GM23338 (cell line): Measurements from ENCODE around the gene NOD1. TPM values are rescaled to one million over a fixed set of nuclear protein-coding genes. Genes with fewer than 3 reads are reported as not detected.

ENCODE experiments used
- ATAC-seq: fragments of 200-7000 bp; cut with Tn5 transposase; 3 replicates; pipeline ENCODE4 v1.9.1; 2020
- DNase-seq: peaks from one replicate; pipeline ENCODE4 v3.0.0-alpha.2; 2015; ENCODE audit warnings: low spot score
- H2AFZ ChIP-seq: fragments of 200-600 bp; sonication (generic); 2 replicates; pipeline ENCODE4 v1.8.0; 2016; ENCODE audit warnings: antibody characterized with exemption, mild to moderate bottlenecking, moderate library complexity
- H3F3A ChIP-seq: fragments of 200-600 bp; sonication (generic); replicated peaks from 2 replicates; pipeline ENCODE4 v1.8.0; 2017; ENCODE audit warnings: antibody characterized with exemption, mixed run types, low read depth
- H3K27ac ChIP-seq: fragments of 200-600 bp; sonication (generic); 2 replicates; pipeline ENCODE4 v1.6.1; 2016; ENCODE audit warnings: low read depth
- H3K27me3 ChIP-seq: fragments of 200-600 bp; sonication (generic); 2 replicates; pipeline ENCODE4 v1.8.0; 2016; ENCODE audit warnings: mild to moderate bottlenecking, mixed run types, moderate library complexity; ENCODE audit not compliant: insufficient read depth
- H3K36me3 ChIP-seq: fragments of 200-600 bp; sonication (generic); 2 replicates; pipeline ENCODE4 v1.8.0; 2016; ENCODE audit warnings: mild to moderate bottlenecking; ENCODE audit not compliant: insufficient read depth
- H3K4me1 ChIP-seq: fragments of 200-600 bp; sonication (generic); 2 replicates; pipeline ENCODE4 v1.8.0; 2016; ENCODE audit warnings: mild to moderate bottlenecking, moderate library complexity; ENCODE audit not compliant: insufficient read depth
- H3K4me2 ChIP-seq: fragments of 200-600 bp; sonication (generic); 2 replicates; pipeline ENCODE4 v1.7.1; 2017; ENCODE audit warnings: mixed run types
- H3K4me3 ChIP-seq: fragments of 200-600 bp; sonication (generic); 2 replicates; pipeline ENCODE4 v1.6.1; 2016; ENCODE audit warnings: mixed run types
- H3K79me2 ChIP-seq: fragments of 200-600 bp; sonication (generic); replicated peaks from 2 replicates; pipeline ENCODE4 v1.8.0; 2017; ENCODE audit warnings: mild to moderate bottlenecking; ENCODE audit not compliant: insufficient read depth
- H3K9me2 ChIP-seq: fragments of 200-600 bp; sonication (generic); 2 replicates; pipeline ENCODE4 v1.8.0; 2017; ENCODE audit not compliant: insufficient read depth
- H4K20me1 ChIP-seq: fragments of 200-600 bp; sonication (generic); replicated peaks from 2 replicates; pipeline ENCODE4 v1.8.0; 2017; ENCODE audit warnings: mild to moderate bottlenecking; ENCODE audit not compliant: insufficient read depth
- H3K27ac Mint-ChIP-seq: 2 replicates; pipeline ENCODE4 v1.8.0; 2020; ENCODE audit warnings: inconsistent platforms, mild to moderate bottlenecking, moderate library complexity, mixed read lengths
- H3K27me3 Mint-ChIP-seq: 3 replicates; pipeline ENCODE4 v1.8.0; 2022; ENCODE audit warnings: low read depth, mild to moderate bottlenecking, moderate library complexity, mixed read lengths, inconsistent platforms; ENCODE audit not compliant: insufficient read depth, poor library complexity
- H3K36me3 Mint-ChIP-seq: 3 replicates; pipeline ENCODE4 v1.8.0; 2021; ENCODE audit warnings: low read depth, mild to moderate bottlenecking, inconsistent platforms, moderate library complexity, mixed read lengths
- H3K4me1 Mint-ChIP-seq: 3 replicates; pipeline ENCODE4 v1.8.0; 2020; ENCODE audit warnings: mild to moderate bottlenecking, inconsistent platforms, mixed read lengths
- H3K4me3 Mint-ChIP-seq: 3 replicates; pipeline ENCODE4 v1.8.0; 2021; ENCODE audit warnings: moderate library complexity, mild to moderate bottlenecking, inconsistent platforms, mixed read lengths
- H3K9me3 Mint-ChIP-seq: 3 replicates; pipeline ENCODE4 v1.8.0; 2020; ENCODE audit warnings: moderate library complexity, mild to moderate bottlenecking, inconsistent platforms, mixed read lengths
- CREB1 ChIP-seq: fragments of 250-450 bp; sonication (Bioruptor Pico); IDR thresholded peaks from 2 replicates; pipeline ENCODE4 v1.5.0; 2020; ENCODE audit warnings: low read depth, mild to moderate bottlenecking, moderate library complexity
- ETS1 ChIP-seq: IDR thresholded peaks from 2 replicates; pipeline ENCODE4 v1.6.1; 2016; ENCODE audit warnings: antibody characterized with exemption
- EZH2 ChIP-seq: fragments of 200-600 bp; sonication (generic); IDR thresholded peaks from one replicate; pipeline ENCODE4 v1.8.0; 2017; ENCODE audit warnings: antibody characterized with exemption, mild to moderate bottlenecking, low read depth; ENCODE audit not compliant: unreplicated experiment
- EZH2phosphoT487 ChIP-seq: fragments of 200-600 bp; sonication (generic); IDR thresholded peaks from one replicate; pipeline ENCODE4 v1.8.1; 2018; ENCODE audit warnings: antibody characterized with exemption; ENCODE audit not compliant: unreplicated experiment
- JUNB ChIP-seq: IDR thresholded peaks from one replicate; pipeline ENCODE4 v1.6.1; 2016; ENCODE audit warnings: antibody characterized with exemption; ENCODE audit not compliant: unreplicated experiment
- NANOG ChIP-seq: IDR thresholded peaks from 2 replicates; pipeline ENCODE4 v1.6.1; 2016; ENCODE audit warnings: antibody characterized with exemption, borderline replicate concordance
- STAT1 ChIP-seq: IDR thresholded peaks from one replicate; pipeline ENCODE4 v1.6.1; 2016; ENCODE audit warnings: antibody characterized with exemption; ENCODE audit not compliant: unreplicated experiment
- ZNF331 ChIP-seq: fragments of 250-450 bp; sonication (Bioruptor Pico); IDR thresholded peaks from 2 replicates; pipeline ENCODE4 v1.5.0; 2020; ENCODE audit warnings: low read depth, mild to moderate bottlenecking, moderate library complexity
- ZNF462 ChIP-seq: fragments of 250-450 bp; sonication (Bioruptor Pico); IDR thresholded peaks from 2 replicates; pipeline ENCODE4 v1.5.0; 2020; ENCODE audit warnings: mild to moderate bottlenecking, moderate library complexity
- polyA plus RNA-seq: library from polyadenylated mRNA; unstranded; fragments of >200 nt; fragmentation: Nextera tagmentation; extraction: Ambion mirVana; gene quantifications from 2 replicates; pipeline ENCODE4 v1.2.1, GENCODE V29; 2016
- total RNA-seq: library from RNA; depleted of rRNA; stranded (reverse); fragments of >200 nt; shearing (Covaris generic); gene quantifications from 2 replicates; pipeline ENCODE4 v1.2.3, GENCODE V29; 2014
- TF ChIP-seq, protein P1 (sequence below): IDR thresholded peaks from one replicate; pipeline ENCODE4 v1.6.1; 2018; ENCODE audit warnings: antibody characterized with exemption; ENCODE audit not compliant: unreplicated experiment

Gene NOD1
- total and polyA plus RNA-seq, 2 experiments from 2014 or later = 2.1 to 7.3 TPM

- Histone ChIP-seq H3K79me2 (no peaks in the 10 kb centered on the region), H4K20me1 (no peaks in the 10 kb centered on the region), H3K36me3 (no peaks in the 10 kb centered on the region; the same call in 1 of the 2 replicates), H3K27ac (no peak overlapping the region), H2AFZ (no peak overlapping the region), H3K27me3 (no peaks in the 10 kb centered on the region), H3K9me2 (no peaks in the 10 kb centered on the region), H3K4me1 (peaks cover 17% of the 10 kb centered on the region), H3K4me2 (no peak overlapping the region), H3F3A (no peaks in the 10 kb centered on the region), H3K4me3 (no peak overlapping the region)
- Mint-ChIP-seq H3K4me1 (peaks cover 29% of the 10 kb centered on the region), H3K27me3 (peaks cover 3% of the 10 kb centered on the region), H3K4me3 (no peak overlapping the region), H3K9me3 (peaks cover 12% of the 10 kb centered on the region; the same call in 2 of the 3 replicates), H3K36me3 (peaks cover 41% of the 10 kb centered on the region), H3K27ac (no peak overlapping the region)
- DNase-seq (no peak), ATAC-seq (no peak)
- TF ChIP-seq STAT1 (no peak), EZH2 (no peak), NANOG (no peak), EZH2phosphoT487 (no peak), JUNB (no peak), ZNF331 (CRISPR knock-in tag) (no peak), ZNF462 (CRISPR knock-in tag) (no peak), ETS1 (no peak), CREB1 (CRISPR knock-in tag) (no peak)
- TF ChIP-seq, protein P1, sequence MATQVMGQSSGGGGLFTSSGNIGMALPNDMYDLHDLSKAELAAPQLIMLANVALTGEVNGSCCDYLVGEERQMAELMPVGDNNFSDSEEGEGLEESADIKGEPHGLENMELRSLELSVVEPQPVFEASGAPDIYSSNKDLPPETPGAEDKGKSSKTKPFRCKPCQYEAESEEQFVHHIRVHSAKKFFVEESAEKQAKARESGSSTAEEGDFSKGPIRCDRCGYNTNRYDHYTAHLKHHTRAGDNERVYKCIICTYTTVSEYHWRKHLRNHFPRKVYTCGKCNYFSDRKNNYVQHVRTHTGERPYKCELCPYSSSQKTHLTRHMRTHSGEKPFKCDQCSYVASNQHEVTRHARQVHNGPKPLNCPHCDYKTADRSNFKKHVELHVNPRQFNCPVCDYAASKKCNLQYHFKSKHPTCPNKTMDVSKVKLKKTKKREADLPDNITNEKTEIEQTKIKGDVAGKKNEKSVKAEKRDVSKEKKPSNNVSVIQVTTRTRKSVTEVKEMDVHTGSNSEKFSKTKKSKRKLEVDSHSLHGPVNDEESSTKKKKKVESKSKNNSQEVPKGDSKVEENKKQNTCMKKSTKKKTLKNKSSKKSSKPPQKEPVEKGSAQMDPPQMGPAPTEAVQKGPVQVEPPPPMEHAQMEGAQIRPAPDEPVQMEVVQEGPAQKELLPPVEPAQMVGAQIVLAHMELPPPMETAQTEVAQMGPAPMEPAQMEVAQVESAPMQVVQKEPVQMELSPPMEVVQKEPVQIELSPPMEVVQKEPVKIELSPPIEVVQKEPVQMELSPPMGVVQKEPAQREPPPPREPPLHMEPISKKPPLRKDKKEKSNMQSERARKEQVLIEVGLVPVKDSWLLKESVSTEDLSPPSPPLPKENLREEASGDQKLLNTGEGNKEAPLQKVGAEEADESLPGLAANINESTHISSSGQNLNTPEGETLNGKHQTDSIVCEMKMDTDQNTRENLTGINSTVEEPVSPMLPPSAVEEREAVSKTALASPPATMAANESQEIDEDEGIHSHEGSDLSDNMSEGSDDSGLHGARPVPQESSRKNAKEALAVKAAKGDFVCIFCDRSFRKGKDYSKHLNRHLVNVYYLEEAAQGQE = no peak
Observed at GRCh38 chr7:30436046-30436445, 42.5 kb downstream of the NOD1 start.
